GM21529 (cell line): Measurements from ENCODE around the gene ECE1.

ENCODE experiments used
- ATAC-seq: cut with Tn5 transposase; IDR thresholded peaks from one replicate; pipeline ENCODE4 v1.9.1; 2021; ENCODE audit not compliant: unreplicated experiment

The ECE1 gene

GRCh38 chr1:21255284-21255942 is 34.9 kb downstream of the ECE1 start:
- no peak for ATAC-seq

DNA sequence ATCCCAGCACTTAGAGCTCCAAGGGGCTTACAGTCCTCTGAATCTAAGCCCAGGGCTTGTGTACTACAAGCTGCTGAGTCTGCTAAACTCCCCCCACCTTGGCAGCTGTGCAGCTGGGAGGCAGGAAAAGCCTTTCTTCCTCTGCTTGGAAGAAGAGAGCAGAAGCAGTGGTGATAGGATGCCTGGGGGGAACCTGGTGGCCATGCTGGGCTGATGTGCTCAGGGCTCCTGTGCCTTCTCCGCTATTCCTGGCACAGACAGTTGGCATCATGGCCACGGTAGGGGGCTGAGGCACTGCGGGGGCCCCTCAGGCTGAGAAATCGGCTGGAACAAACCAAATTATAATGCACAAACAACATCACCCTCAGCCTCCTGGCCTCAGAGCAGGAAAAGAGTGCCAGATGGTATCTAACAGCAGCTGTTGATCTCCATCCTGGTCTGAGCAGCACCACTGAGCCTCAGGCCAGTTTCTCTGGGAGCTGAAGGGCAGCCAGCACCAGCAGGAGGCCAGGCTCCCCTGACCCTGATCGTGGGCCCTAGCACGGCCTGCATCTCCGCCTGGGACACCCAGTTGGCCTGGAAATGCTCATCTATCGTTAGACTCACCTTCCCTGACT is 35.8 kb downstream of the ECE1 start:
- no peak for ATAC-seq

GRCh38 chr1:21251773-21252471 is 38.3 kb downstream of the ECE1 start:
- no peak for ATAC-seq

DNA sequence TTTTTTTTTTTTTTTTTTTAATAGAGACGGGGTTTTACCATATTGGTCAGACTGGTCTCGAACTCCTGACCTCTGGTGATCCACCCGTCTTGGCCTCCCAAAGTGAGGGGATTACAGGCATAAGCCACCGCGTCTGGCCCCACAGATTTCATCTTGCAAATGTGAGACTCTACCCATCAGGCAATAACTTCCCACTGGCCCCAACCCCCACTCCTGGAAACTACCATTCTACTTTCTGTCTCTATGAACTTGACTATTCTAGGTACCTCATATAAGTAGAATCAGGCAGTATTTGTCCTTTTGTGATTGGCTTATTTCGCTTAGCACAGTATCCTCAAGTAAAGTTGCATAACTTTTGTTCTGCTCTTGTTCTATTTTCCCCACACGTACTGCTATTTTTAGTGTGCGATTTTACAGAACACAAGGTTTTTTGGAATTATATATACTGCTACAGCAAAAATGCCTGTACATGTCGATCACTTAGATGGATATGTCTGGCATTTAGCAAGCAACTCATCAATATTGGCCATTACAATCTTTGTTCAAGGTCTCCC is 40.2 kb downstream of the ECE1 start:
- ATAC-seq = no peak

GRCh38 chr1:21247892-21248715 is 42.2 kb downstream of the ECE1 start:
- ATAC-seq = no peak

DNA sequence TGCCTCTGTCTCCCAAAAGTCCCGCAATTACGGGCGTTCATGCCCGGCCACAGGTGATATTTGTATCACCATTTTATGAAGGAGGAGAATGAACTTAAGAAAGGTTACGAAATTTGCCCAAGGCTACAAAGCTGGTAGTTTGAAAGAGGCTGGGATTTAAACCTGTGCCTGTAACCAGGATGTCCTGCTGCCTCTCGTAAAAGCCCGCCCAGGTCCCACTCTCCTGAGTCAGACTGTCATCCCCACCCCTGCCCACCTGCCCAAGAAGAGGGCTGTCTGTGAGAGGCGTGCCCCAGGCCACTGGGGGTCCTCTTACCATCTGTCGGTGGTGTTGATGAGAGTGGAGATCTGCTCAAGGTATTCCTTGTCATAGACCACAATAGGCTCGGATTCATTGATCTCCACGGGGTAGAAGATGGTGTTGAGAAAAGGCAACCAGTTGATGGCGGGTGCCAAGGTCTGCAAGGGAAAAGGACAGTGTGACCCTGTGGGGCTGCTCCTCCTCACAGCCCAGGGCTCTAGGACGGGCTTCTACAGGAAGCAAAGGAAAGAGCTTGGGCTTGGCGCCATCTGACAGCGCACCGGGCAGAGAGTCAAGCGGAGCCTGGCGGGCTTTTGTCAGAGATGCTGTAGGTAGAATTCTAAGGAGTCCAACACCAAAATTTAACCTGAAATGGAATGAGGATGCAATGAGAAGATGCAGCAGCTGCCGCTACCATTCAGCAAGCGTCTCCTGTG is 43.2 kb downstream of the ECE1 start:
- no peak for ATAC-seq

DNA sequence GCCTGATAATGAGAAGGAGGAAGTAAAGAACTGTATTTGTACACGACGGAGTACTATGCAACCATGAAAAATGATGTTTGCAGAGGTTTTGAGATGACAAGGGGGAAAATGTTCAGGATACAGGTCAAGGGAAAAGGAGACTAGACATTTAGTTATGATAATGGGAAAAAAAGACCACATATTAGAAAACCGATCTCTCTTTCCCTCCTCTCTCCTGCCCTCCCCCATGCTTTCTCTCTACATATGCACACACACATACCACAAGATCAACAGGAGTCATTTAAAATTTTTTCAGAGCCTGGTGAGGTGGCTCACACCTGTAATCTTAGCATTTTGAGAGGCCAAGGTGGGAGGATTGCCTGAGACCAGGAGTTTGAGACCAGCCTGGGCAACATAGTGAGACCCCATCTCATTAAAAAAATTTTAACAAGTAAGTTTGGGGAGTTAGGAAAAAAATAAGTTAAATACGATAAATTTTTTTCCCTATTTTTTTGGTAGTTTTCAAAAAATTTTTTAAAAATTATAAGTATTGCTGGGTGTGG is 44.5 kb downstream of the ECE1 start:
- no peak for ATAC-seq

- no peak for ATAC-seq
Observed at GRCh38 chr1:21244986-21245687, 45.1 kb downstream of the ECE1 start.

- ATAC-seq = no peak
Observed at GRCh38 chr1:21244154-21244553, 46.1 kb downstream of the ECE1 start.

- ATAC-seq = no peak
Observed at GRCh38 chr1:21242846-21243245, 47.4 kb downstream of the ECE1 start.

DNA sequence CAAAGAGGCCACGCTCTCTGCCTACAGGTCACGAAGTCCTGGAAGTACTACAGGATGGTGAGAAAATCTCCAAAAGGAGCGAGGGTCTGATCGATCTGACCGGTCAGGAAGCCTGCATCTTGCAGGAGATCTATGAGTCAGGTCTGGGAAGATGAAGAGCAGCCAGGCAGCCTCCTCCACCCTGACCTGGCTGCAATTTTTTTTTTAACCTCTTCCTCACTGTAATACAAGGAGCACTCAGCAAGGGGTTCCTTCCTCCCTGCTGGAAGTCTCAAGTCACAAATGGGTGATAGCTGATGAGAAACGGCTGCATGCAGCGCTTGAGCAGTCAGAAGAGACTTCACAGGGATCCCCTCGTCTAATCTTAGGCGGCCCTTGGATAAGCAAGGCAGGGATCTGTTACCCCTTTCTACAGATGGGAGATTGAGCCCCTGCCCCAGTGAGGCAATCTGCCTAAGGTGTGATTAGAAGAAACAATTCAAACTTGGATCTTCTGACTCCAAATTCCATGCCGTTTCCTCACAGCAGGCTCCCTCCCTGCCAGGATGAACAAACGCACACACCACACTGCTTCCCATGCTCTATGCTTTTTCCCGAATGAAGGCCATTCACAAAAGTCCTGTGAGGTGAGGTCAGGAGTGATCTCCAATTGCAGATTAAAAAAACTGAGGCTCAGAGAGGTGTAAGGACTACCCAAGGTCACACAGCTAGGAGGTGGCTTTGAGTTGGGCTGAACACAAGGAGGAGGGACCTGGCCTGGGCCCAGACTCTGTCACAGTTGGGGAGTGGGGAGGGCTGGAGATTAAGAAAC is 48.3 kb downstream of the ECE1 start:
- no peak for ATAC-seq

- no peak for ATAC-seq
Observed at GRCh38 chr1:21240706-21241105, 49.6 kb downstream of the ECE1 start.

DNA sequence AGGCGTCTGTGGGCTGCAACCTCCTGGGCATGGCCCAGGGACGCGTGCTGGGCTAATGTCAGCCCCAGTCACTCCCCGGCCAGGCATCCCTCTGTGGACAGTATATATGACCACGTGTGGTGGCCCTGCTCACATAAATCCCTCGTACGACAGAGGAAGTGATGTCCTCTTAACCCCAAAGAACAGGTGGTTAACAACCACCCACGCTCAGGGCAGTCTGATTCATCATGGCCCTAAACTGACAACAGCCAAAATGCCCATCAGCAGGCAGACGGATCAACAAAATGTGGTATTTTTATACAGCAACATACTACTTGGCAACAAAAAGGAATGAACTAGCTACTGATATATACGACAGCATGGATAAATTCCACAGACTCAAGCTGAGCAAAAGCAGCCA is 51.0 kb downstream of the ECE1 start:
- ATAC-seq = no peak

- no peak for ATAC-seq
Observed at GRCh38 chr1:21238141-21238800, 52.0 kb downstream of the ECE1 start.

DNA sequence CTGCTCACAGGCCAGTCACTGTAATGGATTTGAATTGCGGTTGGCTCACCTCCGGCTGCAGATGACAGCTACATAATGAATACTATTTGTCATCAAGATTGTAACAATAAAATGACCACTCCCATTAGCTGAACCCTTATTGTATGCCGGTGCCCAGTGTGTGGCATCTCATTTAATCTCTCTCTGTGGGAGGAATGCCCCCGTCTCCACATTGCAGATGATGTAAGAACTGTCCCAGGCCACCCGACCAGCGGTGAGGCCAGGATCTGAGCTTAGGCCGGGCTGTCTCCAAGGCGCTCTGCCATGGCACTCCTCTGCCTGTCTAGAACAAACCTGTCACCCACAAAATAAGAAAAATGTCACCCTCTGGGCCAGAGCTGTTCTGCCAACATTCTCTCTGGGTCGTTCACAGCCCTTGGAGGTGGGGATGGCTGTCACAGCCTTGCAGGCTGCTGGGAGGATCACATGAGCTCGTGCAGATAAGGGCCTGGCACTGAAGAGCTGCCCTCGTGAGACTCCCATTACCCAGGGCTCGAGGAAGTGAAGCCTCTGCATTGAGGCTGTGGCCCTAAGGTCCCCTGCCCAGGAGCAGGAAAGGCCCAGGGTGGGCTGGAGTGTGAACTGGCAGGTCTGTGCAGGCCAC is 52.7 kb downstream of the ECE1 start:
- ATAC-seq = no peak

DNA sequence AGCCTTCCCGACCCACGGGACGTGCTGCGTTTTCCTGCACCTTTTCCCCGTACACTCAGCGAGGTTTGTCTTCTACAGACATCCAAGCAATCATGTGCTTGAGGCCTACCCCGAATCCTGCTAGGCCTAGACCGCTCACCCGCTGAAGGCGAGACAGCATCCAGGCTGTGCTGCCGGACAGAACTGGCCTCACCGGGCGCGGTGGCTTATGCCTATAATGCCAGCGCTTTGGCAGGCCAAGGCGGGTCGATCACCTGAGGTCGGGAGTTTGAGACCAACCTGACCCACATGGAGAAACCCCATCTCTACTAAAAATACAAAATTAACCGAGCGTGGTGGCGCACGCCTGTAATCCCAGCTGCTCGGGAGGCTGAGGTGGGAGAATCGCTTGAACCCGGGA is 54.1 kb downstream of the ECE1 start:
- ATAC-seq = no peak

GRCh38 chr1:21234779-21235178 is 55.5 kb downstream of the ECE1 start:
- no peak for ATAC-seq

DNA sequence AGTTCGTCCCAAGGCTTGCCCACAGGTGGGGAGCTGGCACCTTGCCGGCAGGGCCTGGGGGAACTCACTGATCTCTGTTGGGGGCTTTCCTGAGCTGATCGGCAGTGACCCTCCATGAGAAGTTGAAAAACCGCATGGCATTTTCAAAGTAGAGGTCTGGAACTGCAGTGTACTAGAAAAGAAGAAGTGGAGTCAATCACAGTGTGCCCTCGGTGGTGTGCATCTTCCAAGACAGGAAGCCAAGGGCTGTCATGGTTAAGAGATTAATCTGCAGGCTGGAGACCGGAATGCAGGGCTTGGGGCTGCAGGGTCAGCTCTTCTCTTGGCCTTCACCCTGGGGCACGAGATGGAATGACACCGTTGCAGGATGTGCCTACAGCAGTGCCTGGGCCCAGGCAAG is 56.8 kb downstream of the ECE1 start:
- ATAC-seq = no peak
